GM12801 (cell line): ENCODE measurements around the gene VAV2.

ENCODE experiments used
- TF ChIP-seq, protein P1 (sequence below): IDR thresholded peaks from one replicate; pipeline ENCODE4 v1.5.1; 2011; ENCODE audit warnings: control low read depth; ENCODE audit not compliant: insufficient read length; ENCODE audit errors: extremely low read depth

Gene VAV2

GRCh38 chr9:133862585-133863256, 129.4 kb downstream of the VAV2 start:
- TF ChIP-seq, protein P1, sequence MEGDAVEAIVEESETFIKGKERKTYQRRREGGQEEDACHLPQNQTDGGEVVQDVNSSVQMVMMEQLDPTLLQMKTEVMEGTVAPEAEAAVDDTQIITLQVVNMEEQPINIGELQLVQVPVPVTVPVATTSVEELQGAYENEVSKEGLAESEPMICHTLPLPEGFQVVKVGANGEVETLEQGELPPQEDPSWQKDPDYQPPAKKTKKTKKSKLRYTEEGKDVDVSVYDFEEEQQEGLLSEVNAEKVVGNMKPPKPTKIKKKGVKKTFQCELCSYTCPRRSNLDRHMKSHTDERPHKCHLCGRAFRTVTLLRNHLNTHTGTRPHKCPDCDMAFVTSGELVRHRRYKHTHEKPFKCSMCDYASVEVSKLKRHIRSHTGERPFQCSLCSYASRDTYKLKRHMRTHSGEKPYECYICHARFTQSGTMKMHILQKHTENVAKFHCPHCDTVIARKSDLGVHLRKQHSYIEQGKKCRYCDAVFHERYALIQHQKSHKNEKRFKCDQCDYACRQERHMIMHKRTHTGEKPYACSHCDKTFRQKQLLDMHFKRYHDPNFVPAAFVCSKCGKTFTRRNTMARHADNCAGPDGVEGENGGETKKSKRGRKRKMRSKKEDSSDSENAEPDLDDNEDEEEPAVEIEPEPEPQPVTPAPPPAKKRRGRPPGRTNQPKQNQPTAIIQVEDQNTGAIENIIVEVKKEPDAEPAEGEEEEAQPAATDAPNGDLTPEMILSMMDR: no peak

- TF ChIP-seq, protein P1: no peak
Observed at GRCh38 chr9:133861692-133862091, 130.4 kb downstream of the VAV2 start.

DNA sequence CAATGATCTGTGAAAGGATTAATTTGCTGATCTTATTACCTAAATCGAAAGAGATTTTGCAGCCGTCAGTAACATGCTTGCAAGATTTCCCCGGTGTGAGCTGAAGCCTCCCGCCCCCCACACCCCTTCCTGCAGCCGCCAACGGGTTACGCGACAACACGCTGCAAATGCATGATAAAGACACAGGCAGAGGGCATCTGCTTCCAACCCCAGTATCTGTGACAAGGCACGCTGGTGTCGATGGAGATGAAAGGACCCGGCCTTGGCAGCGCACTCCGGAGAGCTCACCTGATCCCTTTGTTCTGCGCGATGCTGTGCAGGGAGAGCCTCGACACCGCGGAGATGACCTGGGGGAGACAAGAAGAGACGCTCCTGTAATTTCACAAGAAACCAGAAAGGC, 131.0 kb downstream of the VAV2 start:
- TF ChIP-seq, protein P1: no peak

DNA sequence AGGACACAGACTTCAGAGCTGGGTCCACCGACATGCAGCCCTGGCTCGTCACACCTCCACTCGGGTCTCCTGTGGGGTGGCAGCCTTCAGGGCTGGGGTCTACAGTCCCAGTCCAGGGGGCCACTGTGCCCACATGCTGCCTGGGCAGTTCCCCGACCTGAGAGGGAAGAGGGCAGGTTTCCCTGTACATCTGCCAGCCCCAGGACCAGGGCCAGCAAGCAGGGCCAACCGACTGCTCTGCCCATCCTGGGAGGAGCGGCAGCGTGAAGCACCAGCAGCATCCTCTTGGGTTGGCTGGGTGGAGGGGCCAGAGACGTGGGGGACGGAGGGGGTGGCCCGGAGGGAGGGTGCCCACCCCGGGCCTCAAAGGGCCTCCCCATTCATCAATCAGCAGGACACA, 133.4 kb downstream of the VAV2 start:
- TF ChIP-seq, protein P1: no peak

- TF ChIP-seq, protein P1: no peak
Observed at GRCh38 chr9:133857639-133858038, 134.5 kb downstream of the VAV2 start.

- TF ChIP-seq, protein P1: no peak
Observed at GRCh38 chr9:133856798-133857197, 135.3 kb downstream of the VAV2 start.

- TF ChIP-seq, protein P1: no peak
Observed at GRCh38 chr9:133855802-133856521, 136.2 kb downstream of the VAV2 start.
